ENCODE measurements around the gene PYGM.

Gene PYGM

GRCh38 chr11:64729851-64730382 is 29.9 kb downstream of the PYGM start:
- DNase-seq = peak in 1 of 2 donors; percentile 34

- no peak for DNase-seq
These were observed 30.9 kb downstream of the PYGM start for GRCh38 chr11:64728757-64729365.

GRCh38 chr11:64726867-64727530 is 32.8 kb downstream of the PYGM start:
- DNase-seq = no peak

- DNase-seq = no peak
These were observed 33.5 kb downstream of the PYGM start for GRCh38 chr11:64726211-64726641.

GRCh38 chr11:64724863-64725532 is 34.8 kb downstream of the PYGM start:
- no peak for DNase-seq

- no peak for DNase-seq
These were observed 35.6 kb downstream of the PYGM start for GRCh38 chr11:64723907-64724862.

- DNase-seq = peak; percentile 62 to 78
These were observed 36.5 kb downstream of the PYGM start, which contains the start of gene NRXN2 for GRCh38 chr11:64723117-64723906. NRXN2 (minus strand) TSS chr11:64723197; CDS start chr11:64713699, 9,498 bp downstream.

- no peak for DNase-seq
These were observed 37.4 kb downstream of the PYGM start for GRCh38 chr11:64722141-64723065.

- DNase-seq = no peak
These were observed 38.4 kb downstream of the PYGM start for GRCh38 chr11:64721359-64721699.

GRCh38 chr11:64720640-64721358 is 39.0 kb downstream of the PYGM start:
- DNase-seq = no peak

GRCh38 chr11:64720167-64720566 is 39.6 kb downstream of the PYGM start:
- DNase-seq = no peak

GRCh38 chr11:64719406-64719805 is 40.4 kb downstream of the PYGM start:
- DNase-seq = no peak

GRCh38 chr11:64718780-64719124 is 41.0 kb downstream of the PYGM start:
- DNase-seq = no peak

GRCh38 chr11:64718084-64718779 is 41.5 kb downstream of the PYGM start:
- no peak for DNase-seq

GRCh38 chr11:64717268-64717578 is 42.6 kb downstream of the PYGM start:
- no peak for DNase-seq

- no peak for DNase-seq
These were observed 43.1 kb downstream of the PYGM start for GRCh38 chr11:64716473-64717267.

GRCh38 chr11:64715756-64716472 is 43.9 kb downstream of the PYGM start:
- no peak for DNase-seq

GRCh38 chr11:64715110-64715509 is 44.7 kb downstream of the PYGM start:
- no peak for DNase-seq
